Loucy (cell line): ENCODE measurements around the gene SULT2B1.

Experiments
- CTCF ChIP-seq: fragments of 200-600 bp; sonication (generic); conservative IDR thresholded peaks from 2 replicates; pipeline ENCODE4 v1.5.1; 2014; ENCODE audit warnings: mild to moderate bottlenecking, antibody characterized with exemption, low read length
- EZH2phosphoT487 ChIP-seq: fragments of 200-600 bp; IDR thresholded peaks from 2 replicates; pipeline ENCODE4 v1.6.1; 2018; ENCODE audit warnings: antibody characterized with exemption, mild to moderate bottlenecking, moderate library complexity, borderline replicate concordance

- TF ChIP-seq EZH2phosphoT487 (no peak), CTCF (no peak)
Measured at GRCh38 chr19:48624067-48624594, 72.2 kb downstream of the SULT2B1 start.
